Gastrocnemius medialis (tissue), 4 donors: Measurements from ENCODE around the gene FANCE.

Experiments
- CTCF ChIP-seq, 5 experiments: fragments of 450-650 bp in 3 of 5; fragments of 200-600 bp in 2 of 5; sonication (generic) in 2 of 5; IDR thresholded peaks in 4 of 5; conservative IDR thresholded peaks in 1 of 5; 1 replicate in 4 of 5; 2 replicates in 1 of 5; pipeline ENCODE4 v1.5.1; 2016 to 2019; ENCODE audit warnings: antibody characterized with exemption in 5 of 5, mild to moderate bottlenecking in 3 of 5, moderate library complexity in 3 of 5
- POLR2A ChIP-seq, 2 donors: fragments of 450-650 bp; IDR thresholded peaks; one replicate each; pipeline ENCODE4 v1.6.1; 2017; ENCODE audit warnings: antibody characterized with exemption in 2 of 2, mild to moderate bottlenecking in 2 of 2, moderate library complexity in 2 of 2

GRCh38 chr6:35413911-35414310 is 38.2 kb upstream of the FANCE start:
- TF ChIP-seq CTCF (IDR thresholded peaks at IDR 0.05 in 4 of 5, conservative IDR thresholded peaks at IDR 0.05 in 1 of 5) (no peak), POLR2A (IDR thresholded peaks at IDR 0.05) (no peak)
